Parathyroid adenoma (tissue), 2 donors: ENCODE data around the gene CALR.

Source experiments
- H2AFZ ChIP-seq: fragments of 300-600 bp; sonication (generic); one replicate; pipeline ENCODE4 v1.7.0; 2017; ENCODE audit warnings: antibody characterized with exemption, mild to moderate bottlenecking
- H3K27ac ChIP-seq: fragments of 300-600 bp; sonication (generic); one replicate; pipeline ENCODE4 v1.7.0; 2017
- H3K27me3 ChIP-seq: fragments of 300-600 bp; sonication (generic); one replicate; pipeline ENCODE4 v1.7.0; 2017; ENCODE audit warnings: low read length; ENCODE audit not compliant: control insufficient read depth, insufficient read depth
- H3K36me3 ChIP-seq: fragments of 300-600 bp; sonication (generic); one replicate; pipeline ENCODE4 v1.7.0; 2017; ENCODE audit warnings: low read length; ENCODE audit not compliant: control insufficient read depth, insufficient read depth
- H3K4me1 ChIP-seq: fragments of 300-600 bp; sonication (generic); one replicate; pipeline ENCODE4 v1.7.0; 2017; ENCODE audit warnings: control low read depth
- H3K4me2 ChIP-seq: fragments of 300-600 bp; sonication (generic); one replicate; pipeline ENCODE4 v1.7.0; 2017; ENCODE audit warnings: low read length
- H3K4me3 ChIP-seq: fragments of 300-600 bp; sonication (generic); one replicate; pipeline ENCODE4 v1.7.0; 2017; ENCODE audit warnings: low read depth, low read length
- H3K79me2 ChIP-seq: fragments of 300-600 bp; sonication (generic); one replicate; pipeline ENCODE4 v1.7.0; 2017; ENCODE audit warnings: control low read depth
- H3K9ac ChIP-seq: fragments of 300-600 bp; sonication (generic); one replicate; pipeline ENCODE4 v1.7.0; 2017; ENCODE audit warnings: mild to moderate bottlenecking
- H3K9me3 ChIP-seq: fragments of 300-600 bp; sonication (generic); one replicate; pipeline ENCODE4 v1.7.0; 2017; ENCODE audit warnings: low read length; ENCODE audit not compliant: control insufficient read depth
- TF ChIP-seq, protein P1 (sequence below): fragments of 300-600 bp; sonication (generic); IDR thresholded peaks from one replicate; pipeline ENCODE4 v1.7.0; 2017; ENCODE audit warnings: antibody characterized with exemption, mild to moderate bottlenecking
- donor health status: primary hyperparathyroidism.

Gene CALR

DNA sequence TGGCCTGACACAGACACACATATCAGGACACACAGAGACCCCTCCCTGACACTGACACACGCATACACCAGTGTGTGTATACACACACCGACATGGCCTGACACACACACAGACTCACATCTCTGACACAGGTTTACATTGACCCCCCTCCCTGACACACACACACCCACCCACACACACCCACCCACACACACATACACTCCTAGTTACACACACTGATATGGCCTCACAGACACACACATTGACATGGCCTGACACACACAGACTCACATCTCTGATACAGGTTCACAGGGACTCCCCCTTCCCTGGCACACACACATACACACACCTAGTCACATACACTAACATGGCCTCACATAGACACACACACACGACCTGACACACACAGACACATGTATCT lies 52.4 kb downstream of the CALR start:
- Histone ChIP-seq H3K4me2 (no peak overlapping the region), H3K27ac (no peak overlapping the region), H3K36me3 (no peaks in the 10 kb centered on the region), H3K4me1 (peaks cover 2% of the 10 kb centered on the region), H3K27me3 (no peaks in the 10 kb centered on the region), H3K9me3 (no peaks in the 10 kb centered on the region), H3K4me3 (no peak overlapping the region), H3K9ac (no peak overlapping the region), H2AFZ (no peak overlapping the region), H3K79me2 (no peaks in the 10 kb centered on the region)
- TF ChIP-seq, protein P1, sequence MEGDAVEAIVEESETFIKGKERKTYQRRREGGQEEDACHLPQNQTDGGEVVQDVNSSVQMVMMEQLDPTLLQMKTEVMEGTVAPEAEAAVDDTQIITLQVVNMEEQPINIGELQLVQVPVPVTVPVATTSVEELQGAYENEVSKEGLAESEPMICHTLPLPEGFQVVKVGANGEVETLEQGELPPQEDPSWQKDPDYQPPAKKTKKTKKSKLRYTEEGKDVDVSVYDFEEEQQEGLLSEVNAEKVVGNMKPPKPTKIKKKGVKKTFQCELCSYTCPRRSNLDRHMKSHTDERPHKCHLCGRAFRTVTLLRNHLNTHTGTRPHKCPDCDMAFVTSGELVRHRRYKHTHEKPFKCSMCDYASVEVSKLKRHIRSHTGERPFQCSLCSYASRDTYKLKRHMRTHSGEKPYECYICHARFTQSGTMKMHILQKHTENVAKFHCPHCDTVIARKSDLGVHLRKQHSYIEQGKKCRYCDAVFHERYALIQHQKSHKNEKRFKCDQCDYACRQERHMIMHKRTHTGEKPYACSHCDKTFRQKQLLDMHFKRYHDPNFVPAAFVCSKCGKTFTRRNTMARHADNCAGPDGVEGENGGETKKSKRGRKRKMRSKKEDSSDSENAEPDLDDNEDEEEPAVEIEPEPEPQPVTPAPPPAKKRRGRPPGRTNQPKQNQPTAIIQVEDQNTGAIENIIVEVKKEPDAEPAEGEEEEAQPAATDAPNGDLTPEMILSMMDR: no peak

DNA sequence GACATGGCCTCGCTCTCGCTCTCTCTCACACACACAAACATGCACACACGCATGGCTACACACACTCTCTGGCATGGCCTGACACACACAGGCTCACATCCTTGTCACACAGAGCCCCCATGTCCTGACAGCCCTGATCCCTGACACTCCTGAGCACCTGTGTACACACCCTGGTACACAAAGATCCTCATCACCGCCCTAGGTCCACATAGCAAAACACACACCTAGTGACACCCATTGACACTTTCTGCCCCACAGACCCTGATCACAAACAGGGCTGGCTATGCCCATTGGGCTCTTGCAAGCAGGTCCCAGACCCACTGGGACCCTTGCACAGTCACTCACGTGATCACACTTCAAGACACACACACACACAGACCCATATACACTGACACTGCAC lies 52.9 kb downstream of the CALR start:
- H3K4me1 ChIP-seq: peaks cover 2% of the 10 kb centered on the region
- no peaks in the 10 kb centered on the region for H3K9me3 ChIP-seq
- H3K79me2 ChIP-seq: no peaks in the 10 kb centered on the region
- no peak overlapping the region for H3K4me3 ChIP-seq
- H3K4me2 ChIP-seq: no peak overlapping the region
- H3K36me3 ChIP-seq: no peaks in the 10 kb centered on the region
- no peak overlapping the region for H3K9ac ChIP-seq
- H3K27ac ChIP-seq: no peak overlapping the region
- H3K27me3 ChIP-seq: no peaks in the 10 kb centered on the region
- TF ChIP-seq, protein P1: no peak
- no peak overlapping the region for H2AFZ ChIP-seq

DNA sequence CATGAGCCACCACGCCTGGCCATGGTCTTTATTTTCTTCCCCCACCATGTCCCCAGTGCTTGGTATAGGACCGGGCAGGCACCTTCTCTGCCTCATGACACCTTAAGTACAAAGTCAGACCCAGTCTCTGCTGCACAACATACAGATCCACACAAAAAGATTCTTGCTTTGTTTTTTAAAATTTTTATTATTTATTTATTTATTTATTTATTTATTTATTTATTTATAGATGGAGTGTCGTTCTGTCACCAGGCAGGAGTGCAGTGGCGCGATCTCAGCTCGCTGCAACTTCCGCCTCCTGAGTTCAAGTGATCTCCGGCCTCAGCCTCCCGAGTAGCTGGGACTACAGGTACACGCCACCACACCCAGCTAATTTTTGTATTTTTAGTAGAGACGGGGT lies 54.3 kb downstream of the CALR start:
- no peak overlapping the region for H3K9ac ChIP-seq
- peaks cover 3% of the 10 kb centered on the region for H3K79me2 ChIP-seq
- H3K27me3 ChIP-seq: no peaks in the 10 kb centered on the region
- H2AFZ ChIP-seq: no peak overlapping the region
- peaks cover 5% of the 10 kb centered on the region for H3K4me1 ChIP-seq
- H3K27ac ChIP-seq: no peak overlapping the region
- no peaks in the 10 kb centered on the region for H3K9me3 ChIP-seq
- H3K4me3 ChIP-seq: no peak overlapping the region
- TF ChIP-seq, protein P1: no peak
- no peaks in the 10 kb centered on the region for H3K36me3 ChIP-seq
- H3K4me2 ChIP-seq: no peak overlapping the region

DNA sequence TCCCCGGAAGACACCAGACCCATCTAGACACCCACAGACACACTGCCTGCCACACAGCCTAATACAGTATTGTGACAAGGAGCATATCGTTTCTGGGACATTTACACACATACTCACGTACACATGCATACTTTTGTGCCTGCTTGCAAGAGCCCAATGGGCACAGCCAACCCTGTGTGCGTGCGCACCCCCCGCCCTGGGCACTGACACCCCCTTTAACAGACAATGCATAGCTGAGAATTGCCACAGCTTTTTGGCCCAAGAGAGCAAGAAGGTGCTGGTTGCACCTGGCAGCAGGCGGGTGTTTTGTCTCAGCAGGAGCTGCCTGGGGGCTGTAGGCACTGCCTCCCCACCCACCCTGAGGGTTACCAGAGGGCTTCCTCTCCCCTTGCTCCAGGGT lies 55.2 kb downstream of the CALR start:
- TF ChIP-seq, protein P1: no peak
- Histone ChIP-seq H3K4me2 (no peak overlapping the region), H3K4me1 (peaks cover 5% of the 10 kb centered on the region), H3K4me3 (no peak overlapping the region), H3K27me3 (no peaks in the 10 kb centered on the region), H3K36me3 (no peaks in the 10 kb centered on the region), H3K9me3 (no peaks in the 10 kb centered on the region), H2AFZ (no peak overlapping the region), H3K9ac (no peak overlapping the region), H3K27ac (no peak overlapping the region), H3K79me2 (peaks cover 3% of the 10 kb centered on the region)
